Loucy (cell line): Measurements from ENCODE around the gene TLE3.

Source experiments
- EZH2phosphoT487 ChIP-seq: fragments of 200-600 bp; IDR thresholded peaks from 2 replicates; pipeline ENCODE4 v1.6.1; 2018; ENCODE audit warnings: antibody characterized with exemption, mild to moderate bottlenecking, moderate library complexity, borderline replicate concordance
- TF ChIP-seq, protein P1 (sequence below): fragments of 200-600 bp; sonication (generic); conservative IDR thresholded peaks from 2 replicates; pipeline ENCODE4 v1.5.1; 2014; ENCODE audit warnings: mild to moderate bottlenecking, antibody characterized with exemption, low read length

- TF ChIP-seq, protein P1, sequence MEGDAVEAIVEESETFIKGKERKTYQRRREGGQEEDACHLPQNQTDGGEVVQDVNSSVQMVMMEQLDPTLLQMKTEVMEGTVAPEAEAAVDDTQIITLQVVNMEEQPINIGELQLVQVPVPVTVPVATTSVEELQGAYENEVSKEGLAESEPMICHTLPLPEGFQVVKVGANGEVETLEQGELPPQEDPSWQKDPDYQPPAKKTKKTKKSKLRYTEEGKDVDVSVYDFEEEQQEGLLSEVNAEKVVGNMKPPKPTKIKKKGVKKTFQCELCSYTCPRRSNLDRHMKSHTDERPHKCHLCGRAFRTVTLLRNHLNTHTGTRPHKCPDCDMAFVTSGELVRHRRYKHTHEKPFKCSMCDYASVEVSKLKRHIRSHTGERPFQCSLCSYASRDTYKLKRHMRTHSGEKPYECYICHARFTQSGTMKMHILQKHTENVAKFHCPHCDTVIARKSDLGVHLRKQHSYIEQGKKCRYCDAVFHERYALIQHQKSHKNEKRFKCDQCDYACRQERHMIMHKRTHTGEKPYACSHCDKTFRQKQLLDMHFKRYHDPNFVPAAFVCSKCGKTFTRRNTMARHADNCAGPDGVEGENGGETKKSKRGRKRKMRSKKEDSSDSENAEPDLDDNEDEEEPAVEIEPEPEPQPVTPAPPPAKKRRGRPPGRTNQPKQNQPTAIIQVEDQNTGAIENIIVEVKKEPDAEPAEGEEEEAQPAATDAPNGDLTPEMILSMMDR: no peak; the same call in 1 of the 2 replicates
- no peak for TF ChIP-seq EZH2phosphoT487
Measured at GRCh38 chr15:70096215-70097062, 1.3 kb downstream of the TLE3 start.
